Heart right ventricle (tissue), 16 donors: ENCODE data around the gene ANKDD1A. TPM values are rescaled to one million over a fixed set of nuclear protein-coding genes. Genes with fewer than 3 reads are reported as not detected.

ENCODE experiments used
- ATAC-seq, 8 donors: fragments of 200-7000 bp; cut with Tn5 transposase; one replicate each; pipeline ENCODE4 v1.9.1; 2020; ENCODE audit warnings: mild to moderate bottlenecking in 8 of 8, moderate library complexity in 8 of 8, moderate number of reproducible peaks in 1 of 8
- DNase-seq, 2 donors: peaks; one replicate each; pipeline ENCODE4 v3.0.0-alpha.2; 2020
- H3K27ac ChIP-seq, 10 donors: fragments of 200-600 bp; sonication (generic) in 2 of 10; one replicate each; pipeline versions ENCODE4 v1.5.0 to v1.8.0; 2020 to 2022; ENCODE audit warnings: mild to moderate bottlenecking in 3 of 10
- H3K27me3 ChIP-seq, 7 donors: fragments of 200-600 bp; one replicate each; pipeline ENCODE4 v1.8.0; 2021 to 2022; ENCODE audit warnings: mild to moderate bottlenecking in 2 of 7
- H3K36me3 ChIP-seq, 9 donors: fragments of 200-600 bp; sonication (generic) in 1 of 9; one replicate each; pipeline versions ENCODE4 v1.5.0 to v1.8.0; 2020 to 2022; ENCODE audit warnings: mild to moderate bottlenecking in 2 of 9
- H3K4me1 ChIP-seq, 9 donors: fragments of 200-600 bp; sonication (generic) in 1 of 9; one replicate each; pipeline versions ENCODE4 v1.5.0 to v1.8.0; 2020 to 2022; ENCODE audit warnings: mild to moderate bottlenecking in 4 of 9
- H3K4me3 ChIP-seq, 10 donors: fragments of 200-600 bp; sonication (generic) in 2 of 10; one replicate each; pipeline versions ENCODE4 v1.5.0 to v1.8.0; 2020 to 2022; ENCODE audit warnings: mild to moderate bottlenecking in 7 of 10, moderate library complexity in 2 of 10
- H3K9me3 ChIP-seq, 11 donors: fragments of 200-600 bp in 10 of 11; sonication (generic) in 2 of 11; one replicate each; pipeline versions ENCODE4 v1.5.0 to v1.8.0; 2013 to 2022; ENCODE audit warnings: mild to moderate bottlenecking in 2 of 11, control low read depth in 1 of 11, moderate library complexity in 1 of 11
- CTCF ChIP-seq, 9 donors: fragments of 200-600 bp; sonication (generic) in 2 of 9; IDR thresholded peaks; one replicate each; pipeline versions ENCODE4 v1.5.0 to v1.8.0; 2021 to 2022; ENCODE audit warnings: antibody characterized with exemption in 9 of 9, mild to moderate bottlenecking in 5 of 9, moderate library complexity in 1 of 9
- WGBS, 2 donors: extraction: QIAGEN DNeasy Blood & Tissue Kit; methylation state at CpG; one replicate each; pipeline ENCODE4 v1.1.7; 2013; ENCODE audit warnings: inconsistent platforms in 1 of 2; 5-methylcytosine and 5-hydroxymethylcytosine counted together
- intact Hi-C, 10 donors: fragments of 100-400 bp; cut with DNase I; formaldehyde crosslinking; loops; one replicate each; pipeline versions ENCODE4 v1.11.1 to v1.14.2; 2022
- polyA plus RNA-seq, 2 donors: library from polyadenylated mRNA; stranded (reverse); fragments of 200-250 nt; gene quantifications; one replicate each; pipeline ENCODE4 v1.2.3, GENCODE V29; 2013
- total RNA-seq, 10 donors: library from RNA; stranded (reverse); fragmentation: NEBNext Ultra II Directional in 3 of 10; extraction: Animal tissue kit (Norgen Biotek cat#: 25700) in 3 of 10; gene quantifications; one replicate each; pipeline versions ENCODE4 v1.2.1 to v1.2.4, GENCODE V29; 2021 to 2023
- donor health status: Arrhythmogenic right ventricular cardiomyopathy.
- donor health status: ischemic (EF 13 %, LVEDD 7.1; RV severe dilation, severe dysfunction).
- donor health status: healthy with polysubstance abuse.
- donor health status: DM: no; HTN: yes; CAD: no.
- donor health status: DM: no; HTN: no; CAD: no.
- donor health status: ischemic (EF 25% LVEDD 6.9; RV normal size, moderate dysfunction).
- donor health status: ischemic (EF 25% LVEDD 5.7; RV mildly dilated, moderate dysfunction).
- donor health status: healthy.
- donor health status: DM: yes; HTN: yes; CAD: no.
- donor health status: Ischemic cardiomyopathy.
- donor health status: ischemic (EF 35%, LVEDD 5.7; RV mildly dilated, moderate dysfunction).
- donor health status: nonischemic (EF 11% LVEDD 7.7; RV severe dilation, severe dysfunction).
- donor health status: DM: yes; HTN: yes; CAD: no.
- donor health status: PGD.
- donor health status: ischemic (EF 29% LVEDD 5.4; RV normal size, mild dysfunction).
- donor health status: nonischemic (EF 23%, LVEDD 6.1; RV moderate dilation, normal function).

Gene ANKDD1A
- total and polyA plus RNA-seq, 12 donors, result 0.70 to 1.9 (median 1.3) TPM

DNA sequence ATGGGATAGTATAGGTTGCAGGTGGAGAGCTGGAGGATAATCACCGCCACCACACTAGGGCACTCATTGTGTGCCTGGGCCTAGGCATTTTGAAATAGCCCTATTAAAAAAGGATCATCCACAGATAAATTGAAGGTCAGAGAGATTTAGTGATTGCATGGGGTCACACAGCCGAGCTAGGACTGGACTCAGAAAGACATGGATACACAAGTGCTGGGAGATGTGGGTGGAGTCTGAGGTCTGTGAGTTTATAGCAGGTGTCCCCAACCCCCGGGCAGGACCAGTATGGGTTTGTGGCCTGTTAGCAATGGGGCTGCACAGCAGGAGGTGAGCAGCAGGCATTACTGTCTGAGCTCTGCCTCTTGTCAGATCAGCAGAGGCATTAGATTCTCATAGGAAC is 5.3 kb upstream of the ANKDD1A start:
- Histone ChIP-seq H3K4me3 (no peak overlapping the region), H3K27ac (no peak overlapping the region), H3K36me3 (no peaks in the 10 kb centered on the region), H3K4me1 (peaks cover 0 to 51% (median 11%) of the 10 kb centered on the region in 9 donors), H3K27me3 (peaks cover 0 to 14% (median 0%) of the 10 kb centered on the region in 7 donors), H3K9me3 (peaks cover 0 to 8% (median 3%) of the 10 kb centered on the region in 11 donors)
- no peak for DNase-seq
- ATAC-seq, result no peak
- WGBS, 2 donors, result 97 to 100% methylated on average over 3 of the region's 3 CpGs
- intact Hi-C loops, result loop anchor here in 9 of 10 donors (5.0 to 10.0 kb wide), 7 partner anchors 62 to 219 kb away; partner anchors contain the start of gene PLEKHO2 (in 2 of the 9)
- TF ChIP-seq CTCF (IDR thresholded peaks at IDR 0.05), result no peak

GRCh38 chr15:64907991-64908390 is 3.7 kb upstream of the ANKDD1A start:
- WGBS, 2 donors, result 67 to 82% methylated on average over 1 of the region's 1 CpG
- ATAC-seq, result no peak

DNA sequence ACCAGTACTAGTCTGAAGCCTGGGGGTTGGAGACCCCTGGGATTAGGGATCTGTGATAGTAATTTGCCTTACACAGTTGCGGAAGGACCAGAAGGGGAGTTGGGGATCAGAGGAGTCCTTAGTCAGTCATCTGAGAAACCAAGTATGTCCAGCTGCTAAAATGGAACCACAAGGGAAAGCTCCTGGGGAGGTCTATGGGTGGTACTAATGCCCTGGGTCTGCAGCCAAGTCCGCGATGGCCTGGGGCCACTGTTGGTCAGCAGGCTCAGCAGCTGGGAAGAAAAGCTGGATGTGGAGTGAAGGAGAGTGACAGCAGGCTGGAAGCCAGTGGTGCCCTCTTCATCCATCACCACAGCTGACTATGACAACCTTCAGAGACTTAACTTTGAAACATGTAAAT is 2.2 kb upstream of the ANKDD1A start:
- intact Hi-C loops, result loop anchor here in 9 of 10 donors (5.0 to 10.0 kb wide), 7 partner anchors 65 to 222 kb away; partner anchors contain the start of gene PLEKHO2 (in 2 of the 9)
- ATAC-seq, result no peak
- H3K4me1 ChIP-seq, result peaks cover 0 to 30% (median 21%) of the 10 kb centered on the region in 9 donors
- H3K27me3 ChIP-seq, result peaks cover 0 to 20% (median 0%) of the 10 kb centered on the region in 7 donors
- no peak for DNase-seq
- WGBS, 2 donors, result 83 to 87% methylated on average over 3 of the region's 3 CpGs
- no peak overlapping the region for H3K4me3 ChIP-seq
- H3K27ac ChIP-seq, result no peak overlapping the region
- TF ChIP-seq CTCF (IDR thresholded peaks at IDR 0.05), result no peak
- H3K36me3 ChIP-seq, result no peaks in the 10 kb centered on the region
- H3K9me3 ChIP-seq, result no peaks in the 10 kb centered on the region

More at GRCh38 chr15:64907991-64908390, 3.7 kb upstream of the ANKDD1A start:
- no peak for DNase-seq
- TF ChIP-seq CTCF (IDR thresholded peaks at IDR 0.05), result no peak
- Histone ChIP-seq H3K27me3 (peaks cover 0 to 20% (median 0%) of the 10 kb centered on the region in 7 donors), H3K4me3 (no peak overlapping the region), H3K4me1 (peaks cover 0 to 44% (median 21%) of the 10 kb centered on the region in 9 donors), H3K27ac (no peak overlapping the region), H3K9me3 (no peaks in the 10 kb centered on the region), H3K36me3 (no peaks in the 10 kb centered on the region)
- intact Hi-C loops, result loop anchor here in 9 of 10 donors (5.0 to 10.0 kb wide), 7 partner anchors 63 to 221 kb away; partner anchors contain the start of gene PLEKHO2 (in 2 of the 9)

GRCh38 chr15:64912379-64913325 is 950 bp downstream of the ANKDD1A start:
- H3K4me3 ChIP-seq, result peak overlapping the region in 8 of 10 donors; percentile 39 to 72 (median 64)

More at GRCh38 chr15:64912379-64913325, 950 bp downstream of the ANKDD1A start:
- Histone ChIP-seq H3K27ac (no peak overlapping the region), H3K36me3 (no peaks in the 10 kb centered on the region), H3K27me3 (peaks cover 0 to 20% (median 0%) of the 10 kb centered on the region in 7 donors), H3K9me3 (no peaks in the 10 kb centered on the region), H3K4me1 (peaks cover 0 to 20% (median 14%) of the 10 kb centered on the region in 9 donors)
- TF ChIP-seq CTCF (IDR thresholded peaks at IDR 0.05), result no peak
- no peak for DNase-seq
- 84 to 85% methylated on average over 15 of the region's 15 CpGs for WGBS, 2 donors
- peak in 3 of 8 donors; percentile 2 to 9 (median 8) for ATAC-seq
- intact Hi-C loops, result loop anchor here in 1 of 10 donors (10.0 kb wide), 1 partner anchor 178 kb away; no protein-coding TSS in a partner anchor
